GM18505 (cell line): Measurements from ENCODE around the gene PLB1.

ENCODE experiments used
- ATAC-seq: cut with Tn5 transposase; IDR thresholded peaks from one replicate; pipeline ENCODE4 v1.9.1; 2021; ENCODE audit not compliant: unreplicated experiment
- POLR2A ChIP-seq: IDR thresholded peaks from 4 replicates; pipeline ENCODE4 v1.6.1; 2011; ENCODE audit warnings: borderline replicate concordance; ENCODE audit not compliant: insufficient read depth, insufficient read length; ENCODE audit errors: extremely low read depth

The PLB1 gene

DNA sequence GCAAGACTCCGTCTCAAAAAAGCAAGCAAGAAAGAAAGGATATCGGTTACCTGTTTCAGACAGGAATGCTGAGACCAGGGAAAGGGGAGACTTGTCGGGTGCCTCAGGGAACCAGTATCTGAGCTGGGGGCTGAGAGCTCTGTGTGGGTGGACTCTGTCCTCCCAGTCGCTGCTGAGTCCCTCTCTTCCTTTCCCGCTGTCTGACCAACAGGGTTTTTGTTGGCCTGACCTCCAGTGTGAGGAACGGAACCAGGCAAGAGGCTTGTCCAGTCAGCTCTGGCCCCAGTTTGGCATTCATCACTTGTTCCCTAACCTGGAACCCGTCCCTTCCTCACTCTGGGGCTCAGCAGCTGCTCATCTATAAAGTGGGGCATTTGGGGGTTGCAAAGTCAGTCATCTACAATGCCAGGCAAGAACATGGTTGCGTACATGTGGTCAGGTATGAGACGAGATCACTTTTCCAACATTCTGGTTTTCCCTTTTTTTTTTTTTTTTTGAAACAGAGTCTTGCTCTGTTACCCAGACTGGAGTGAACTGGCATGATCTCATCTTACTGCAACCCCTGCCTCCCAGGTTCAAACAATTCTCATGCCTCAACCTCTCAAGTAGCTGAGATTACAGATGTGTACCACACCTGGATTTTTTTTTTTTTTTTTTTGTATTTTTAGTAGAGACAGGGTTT is 116.4 kb downstream of the PLB1 start:
- no peak for ATAC-seq

DNA sequence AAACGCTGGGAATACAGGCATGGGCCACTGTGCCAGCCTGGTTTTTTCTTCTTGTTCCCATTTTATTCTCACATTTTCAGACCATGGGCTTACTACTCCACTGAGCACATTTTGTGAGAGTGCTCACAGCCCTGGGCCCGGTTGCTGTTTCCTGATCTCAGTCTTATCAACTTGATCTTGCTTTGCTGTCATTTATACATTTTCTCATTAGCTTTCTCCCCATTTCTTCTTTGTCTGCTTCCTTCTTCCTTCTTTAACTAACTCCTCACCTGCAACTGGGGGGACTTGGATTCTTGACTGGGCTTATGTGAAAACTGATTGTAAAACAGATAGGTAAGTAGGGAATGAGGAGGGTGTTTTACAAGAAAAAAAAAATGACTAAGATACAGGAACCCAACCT is 117.3 kb downstream of the PLB1 start:
- no peak for TF ChIP-seq POLR2A
- ATAC-seq = no peak

More for the DNA sequence above, 116.4 kb downstream of the PLB1 start:
- no peak for TF ChIP-seq POLR2A

DNA sequence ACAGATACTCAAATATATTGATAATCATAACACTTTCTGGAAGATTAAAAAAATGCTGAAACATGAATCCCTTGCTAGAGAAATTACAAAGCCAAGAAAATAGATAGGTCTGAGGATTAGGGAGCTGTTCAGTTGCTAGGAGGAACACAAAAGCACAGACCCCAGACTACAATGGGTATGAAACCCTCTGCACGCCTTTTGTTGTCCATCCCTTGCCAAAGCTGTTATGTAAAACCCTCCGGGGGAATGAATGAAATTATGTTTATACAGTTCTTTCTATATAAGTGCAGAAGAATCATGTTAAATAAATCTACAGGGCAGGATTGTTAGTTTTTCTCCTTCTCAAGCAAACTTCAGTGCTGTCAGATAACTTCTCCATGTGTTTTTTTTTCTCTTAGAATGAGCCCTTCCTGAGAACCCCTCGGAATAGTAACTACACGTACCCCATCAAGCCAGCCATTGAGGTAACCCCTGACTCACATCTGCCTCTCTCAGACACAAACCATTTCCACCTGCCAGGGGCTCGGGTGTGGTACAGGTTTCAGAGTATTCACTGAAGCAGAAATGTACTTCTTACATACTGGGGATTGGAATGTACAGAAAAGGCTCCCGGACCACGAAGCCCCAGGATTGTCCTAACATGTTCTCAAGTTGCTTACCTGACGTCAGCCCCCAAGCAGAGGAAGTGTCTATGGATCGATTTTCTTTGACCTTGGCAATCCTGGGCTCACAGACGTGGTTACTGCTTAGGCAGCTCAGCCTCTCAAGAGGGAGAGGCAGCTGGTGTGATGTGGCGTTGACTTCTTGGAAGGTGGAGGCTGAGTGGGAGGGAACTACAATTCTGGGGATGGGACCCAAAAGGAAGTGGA is 118.0 kb downstream of the PLB1 start:
- TF ChIP-seq POLR2A = no peak
- no peak for ATAC-seq

DNA sequence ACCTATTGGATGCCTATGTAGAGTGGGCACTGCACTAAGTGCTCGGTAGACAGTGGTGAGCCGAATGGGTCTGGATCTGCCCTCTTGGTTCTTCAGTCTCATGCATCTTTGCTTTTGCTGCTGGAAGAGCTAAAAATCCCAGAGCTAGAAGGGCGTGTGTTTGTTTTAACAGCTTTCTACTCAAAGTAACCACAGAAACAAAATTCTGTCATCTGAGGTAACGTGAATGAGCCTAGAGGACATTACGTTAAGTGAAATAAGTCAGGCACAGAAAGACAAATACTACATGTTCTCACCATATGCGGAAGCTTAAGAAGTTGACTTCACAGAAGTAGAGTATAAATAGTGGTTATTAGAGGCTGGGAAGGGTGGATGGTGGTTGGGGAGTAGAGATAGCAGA is 119.8 kb downstream of the PLB1 start:
- no peak for ATAC-seq
- TF ChIP-seq POLR2A = no peak

DNA sequence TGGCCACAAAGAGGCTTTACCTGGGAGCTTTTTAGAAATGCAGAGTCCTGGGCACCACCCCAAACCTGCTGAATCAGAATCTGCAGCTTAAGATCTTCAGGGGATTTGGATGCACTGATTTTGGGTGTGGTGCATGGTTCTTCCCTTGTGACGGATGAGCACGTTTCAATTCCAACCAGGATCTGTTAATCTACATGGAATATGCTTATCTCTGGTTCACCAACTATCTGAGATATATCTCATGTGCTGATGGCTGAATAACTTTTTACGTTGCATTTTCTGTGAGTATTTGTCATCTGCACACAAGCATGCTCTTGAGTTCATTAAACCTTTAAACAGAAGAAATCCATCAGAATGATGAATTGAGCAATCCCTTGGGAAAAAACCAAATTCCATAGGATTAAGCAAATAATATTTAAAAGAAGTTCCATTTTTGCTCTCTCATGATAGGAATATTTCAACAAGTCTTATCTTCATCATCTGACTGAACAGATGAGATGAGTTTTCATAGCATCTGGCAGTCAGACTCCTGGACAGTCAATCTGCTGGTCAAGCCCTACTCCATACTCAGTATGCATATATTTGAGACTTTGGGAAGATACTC is 120.6 kb downstream of the PLB1 start:
- TF ChIP-seq POLR2A = no peak
- no peak for ATAC-seq

DNA sequence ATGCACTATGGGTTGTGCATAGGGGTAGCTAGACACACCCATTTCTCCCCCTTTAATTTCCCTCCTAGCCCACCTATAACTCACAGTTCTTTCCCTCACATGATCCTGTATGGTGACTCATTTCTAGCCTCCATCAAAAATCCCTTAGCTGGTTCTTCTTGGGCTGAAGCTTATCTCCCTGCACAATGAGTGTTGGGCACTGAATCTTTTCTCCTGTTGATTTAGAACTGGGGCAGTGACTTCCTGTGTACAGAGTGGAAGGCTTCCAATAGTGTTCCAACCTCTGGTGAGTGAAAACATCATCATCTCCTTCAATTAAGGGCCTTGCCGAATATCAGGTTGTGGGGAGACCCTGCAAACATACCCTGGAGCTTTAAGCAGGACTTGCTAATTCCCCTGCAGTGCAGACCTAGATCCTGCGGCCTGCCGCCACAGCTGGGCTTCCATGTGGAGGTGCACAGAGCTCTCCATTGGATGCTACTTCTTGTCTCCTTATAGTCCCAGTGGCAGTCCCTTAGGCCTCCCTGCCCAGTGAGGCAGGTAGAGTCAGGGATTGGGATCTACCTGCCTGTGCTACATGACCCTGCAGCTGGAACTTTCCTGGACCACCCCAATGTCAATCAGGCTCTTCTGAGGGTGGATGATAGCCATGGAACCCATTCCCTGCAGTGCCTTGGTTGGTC is 121.8 kb downstream of the PLB1 start:
- no peak for ATAC-seq
- no peak for TF ChIP-seq POLR2A

DNA sequence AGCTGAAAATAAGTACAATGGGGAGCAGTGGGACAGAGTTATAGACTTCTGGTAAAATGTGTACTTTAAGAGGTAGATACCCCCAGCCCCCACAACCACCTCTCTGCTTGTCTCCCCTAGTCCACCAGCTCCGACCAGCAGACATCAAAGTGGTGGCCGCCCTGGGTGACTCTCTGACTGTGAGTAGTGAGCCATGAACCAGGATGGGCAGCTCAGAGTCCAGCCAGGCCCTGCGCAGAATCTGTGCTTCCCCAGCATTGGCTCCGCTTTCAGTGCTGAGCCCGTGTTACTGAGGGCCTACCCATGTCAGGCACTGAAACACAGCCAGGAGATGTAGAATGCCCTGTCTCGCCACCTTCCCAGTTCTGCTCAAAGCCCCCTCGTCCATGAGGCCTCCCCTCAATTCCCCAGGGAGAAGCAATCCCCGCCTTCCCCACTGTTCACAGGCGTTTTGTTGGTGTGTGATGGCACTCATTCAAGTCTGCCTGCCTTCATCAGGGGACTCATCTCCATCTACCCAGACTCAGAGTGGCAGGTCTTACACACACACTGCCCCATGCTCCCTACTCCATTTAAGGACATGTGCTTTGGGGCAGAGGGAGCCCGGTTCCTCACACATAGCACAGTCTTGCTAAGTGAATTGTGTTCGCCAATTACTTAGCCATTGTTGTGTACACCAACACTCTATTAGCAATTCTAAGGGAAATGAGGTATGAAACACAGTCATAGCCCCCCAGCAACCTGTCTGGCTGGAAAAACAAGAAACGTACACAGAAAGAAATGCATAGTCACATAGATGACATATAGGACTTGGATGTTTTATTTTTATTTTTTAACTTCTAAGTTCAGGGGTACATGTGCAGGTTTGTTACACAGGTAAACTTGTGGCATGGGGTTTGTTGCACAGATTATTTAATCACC is 122.6 kb downstream of the PLB1 start:
- no peak for ATAC-seq
- TF ChIP-seq POLR2A = no peak

DNA sequence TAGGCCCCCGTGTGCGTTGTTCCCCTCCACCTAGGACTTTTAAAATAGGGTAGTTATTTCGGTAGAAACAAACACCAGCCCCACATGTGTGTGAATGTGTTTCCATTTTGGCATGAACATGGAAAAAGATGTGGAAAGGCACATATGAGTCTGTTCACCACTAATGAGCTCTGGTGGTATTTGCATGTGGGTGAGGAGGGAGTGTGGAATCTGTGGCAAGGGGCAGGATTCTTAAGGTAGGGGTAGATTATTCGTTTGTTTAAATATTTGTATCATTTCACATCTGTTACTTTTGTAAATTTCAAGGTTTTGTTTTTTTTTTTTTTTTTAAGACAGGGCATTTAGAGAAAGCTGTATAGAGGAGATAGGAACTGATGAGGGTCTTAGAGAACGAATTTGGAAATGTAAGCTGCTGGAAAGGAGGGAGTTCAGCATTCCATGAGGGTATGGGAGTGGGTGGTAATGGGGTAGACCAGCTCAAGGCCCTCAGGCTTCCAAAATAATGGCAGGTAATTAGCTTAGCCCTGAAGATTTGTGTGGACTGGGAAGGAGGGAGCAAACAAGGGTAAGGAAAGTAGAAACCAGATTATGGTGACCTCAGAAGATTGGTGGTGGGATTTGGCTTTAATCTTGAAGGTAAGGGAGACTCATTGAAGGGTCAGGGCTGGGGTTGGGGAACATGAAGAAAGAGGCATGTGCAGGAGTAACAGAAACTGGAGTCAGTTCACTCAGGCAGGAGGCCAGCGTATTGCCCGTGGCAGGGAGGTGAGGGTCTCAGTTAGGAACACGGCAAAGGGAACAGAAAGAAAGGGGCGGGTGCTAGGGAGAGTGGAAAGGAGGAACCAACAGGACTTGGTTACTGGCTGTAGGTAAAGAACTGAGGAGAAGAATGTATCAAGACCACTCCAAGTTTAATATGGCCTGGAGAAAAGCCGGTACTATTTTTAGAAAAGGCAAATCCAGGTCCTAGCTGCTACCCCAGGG is 123.6 kb downstream of the PLB1 start:
- TF ChIP-seq POLR2A = no peak
- no peak for ATAC-seq

DNA sequence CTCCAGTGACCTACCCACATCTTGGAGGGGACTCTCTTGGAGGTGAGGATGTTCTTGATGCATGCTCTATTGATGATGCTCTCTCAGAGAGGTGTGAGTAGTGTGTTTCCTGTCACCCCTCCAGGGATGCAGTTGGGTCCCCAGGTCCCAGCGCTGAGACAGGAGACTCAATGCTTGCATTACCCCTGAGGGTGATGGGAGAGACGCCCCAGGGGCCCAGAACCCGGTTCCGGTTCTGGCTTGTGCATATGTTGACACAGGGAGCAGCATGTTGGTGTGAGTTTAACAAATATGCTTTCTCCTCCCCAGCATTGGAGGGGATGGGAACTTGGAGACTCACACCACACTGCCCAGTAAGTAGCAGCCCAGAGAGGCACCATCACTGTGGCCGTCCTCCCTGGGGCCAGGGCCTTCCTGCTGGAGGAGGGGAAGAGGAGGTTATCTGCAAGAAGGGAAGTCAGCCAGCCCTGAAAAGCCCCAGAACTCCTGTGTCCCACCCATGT is 124.5 kb downstream of the PLB1 start:
- ATAC-seq = no peak
- no peak for TF ChIP-seq POLR2A

DNA sequence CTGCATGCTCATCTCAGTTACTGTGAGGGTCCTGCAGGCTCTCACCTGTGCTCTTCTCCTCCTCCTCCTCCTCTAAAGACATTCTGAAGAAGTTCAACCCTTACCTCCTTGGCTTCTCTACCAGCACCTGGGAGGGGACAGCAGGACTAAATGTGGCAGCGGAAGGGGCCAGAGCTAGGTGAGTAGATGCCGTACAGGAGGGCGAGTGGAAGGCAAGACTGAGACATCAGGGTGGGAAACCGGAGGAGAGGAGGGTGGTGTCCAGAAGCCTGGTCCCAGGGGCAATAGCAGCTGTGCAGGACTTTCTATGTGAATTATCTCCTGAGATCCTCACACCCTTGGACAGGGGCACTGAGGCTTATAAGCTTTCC is 124.9 kb downstream of the PLB1 start:
- ATAC-seq = no peak
- TF ChIP-seq POLR2A = no peak

DNA sequence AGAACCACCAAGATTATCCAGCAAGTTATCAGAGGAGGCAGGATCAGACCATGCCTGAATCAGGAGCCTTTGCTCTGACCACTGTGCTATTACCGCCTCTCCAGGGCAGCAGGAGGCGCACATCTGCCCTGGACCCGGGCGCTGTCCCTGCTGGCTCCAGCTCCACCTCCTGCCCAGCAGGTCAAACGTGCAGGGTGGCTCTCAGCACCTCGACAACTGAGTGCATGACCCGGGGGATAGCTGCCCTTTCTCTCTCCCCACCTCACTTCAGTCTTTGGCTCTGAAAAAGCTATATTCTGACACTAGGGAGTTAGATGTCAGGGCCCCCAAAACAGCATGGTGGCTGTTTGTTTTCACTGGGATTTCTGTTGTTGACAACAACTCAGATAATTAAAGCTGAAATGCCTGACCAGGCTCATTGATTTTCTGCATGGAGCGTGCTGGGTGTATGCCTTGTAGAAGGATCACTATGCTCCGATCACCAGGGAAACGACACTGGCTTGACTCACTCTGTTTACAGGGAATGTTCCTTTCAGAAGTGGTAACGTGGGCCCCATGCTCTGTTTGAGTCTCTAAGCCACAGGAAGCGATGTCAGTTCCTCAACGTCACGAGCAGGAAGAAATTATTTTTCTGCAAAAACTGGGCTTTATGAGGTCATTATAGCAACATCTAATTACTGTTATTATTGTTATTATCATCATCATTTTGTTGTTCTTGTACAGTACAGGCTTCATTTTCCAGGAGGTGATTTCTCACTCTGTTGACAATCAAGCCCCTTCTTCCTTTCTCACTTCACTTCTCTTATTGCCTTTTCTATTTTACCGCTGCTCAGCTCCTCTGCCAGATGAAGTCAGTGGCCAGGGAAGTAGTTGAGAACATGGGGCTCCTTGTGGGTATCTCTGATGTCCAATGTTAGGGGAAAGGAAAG is 125.6 kb downstream of the PLB1 start:
- ATAC-seq = no peak
- no peak for TF ChIP-seq POLR2A

DNA sequence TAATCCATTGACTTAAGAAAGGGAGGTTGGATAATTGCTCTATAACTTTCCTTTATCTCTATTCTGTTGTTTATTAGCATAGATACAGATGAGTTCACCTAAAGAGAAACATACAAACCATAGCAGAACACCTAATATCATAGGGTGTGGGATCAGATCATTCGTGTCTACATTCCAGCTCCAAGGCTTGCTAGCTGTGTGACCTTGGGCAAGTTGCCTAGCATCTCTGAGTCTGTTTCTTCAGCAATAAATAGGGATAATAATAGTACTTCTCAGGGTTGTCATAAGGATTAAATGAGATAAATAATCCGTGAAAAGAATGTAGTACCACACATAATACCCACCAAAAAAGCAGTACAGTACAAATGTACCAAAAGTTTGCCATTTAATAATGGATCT is 126.2 kb downstream of the PLB1 start:
- no peak for ATAC-seq
- TF ChIP-seq POLR2A = no peak
